Neural cell (in vitro differentiated cells): Measurements from ENCODE around the gene SOAT1.

Experiments
- EP300 ChIP-seq: fragments of 450-650 bp; conservative IDR thresholded peaks from 2 replicates; pipeline ENCODE4 v1.6.1; 2014; ENCODE audit warnings: antibody characterized with exemption, mild to moderate bottlenecking, moderate library complexity; ENCODE audit not compliant: poor library complexity, severe bottlenecking
- EZH2 ChIP-seq: fragments of 200-600, 300-800 bp; shearing (Covaris generic), sonication (generic); IDR thresholded peaks from 2 replicates; pipeline ENCODE4 v1.6.1; 2014; ENCODE audit warnings: antibody characterized with exemption, low read length, borderline replicate concordance, mild to moderate bottlenecking; ENCODE audit not compliant: insufficient read depth, poor library complexity, severe bottlenecking
- MXI1 ChIP-seq: fragments of 450-650 bp; conservative IDR thresholded peaks from 2 replicates; pipeline ENCODE4 v1.6.1; 2014; ENCODE audit warnings: antibody characterized with exemption, mild to moderate bottlenecking; ENCODE audit not compliant: poor library complexity, severe bottlenecking
- POLR2AphosphoS5 ChIP-seq: IDR thresholded peaks from 2 replicates; pipeline ENCODE4 v1.6.1; 2012
- RAD21 ChIP-seq: fragments of 450-650 bp; conservative IDR thresholded peaks from 2 replicates; pipeline ENCODE4 v1.6.1; 2014; ENCODE audit warnings: antibody characterized with exemption, mild to moderate bottlenecking, moderate library complexity
- SMC3 ChIP-seq: fragments of 450-650 bp; conservative IDR thresholded peaks from 2 replicates; pipeline ENCODE4 v1.6.1; 2014; ENCODE audit warnings: antibody characterized with exemption, mild to moderate bottlenecking, moderate library complexity; ENCODE audit not compliant: poor library complexity
- TAF1 ChIP-seq: IDR thresholded peaks from 2 replicates; pipeline ENCODE4 v1.6.1; 2012; ENCODE audit warnings: low read depth
- TF ChIP-seq, protein P1 (sequence below): fragments of 450-650 bp; IDR thresholded peaks from 2 replicates; pipeline ENCODE4 v1.5.1; 2014; ENCODE audit warnings: antibody characterized with exemption, mild to moderate bottlenecking, moderate library complexity; ENCODE audit not compliant: poor library complexity, severe bottlenecking
- TF ChIP-seq, protein P2 (sequence below): IDR thresholded peaks from 2 replicates; pipeline ENCODE4 v1.6.1; 2012; ENCODE audit warnings: borderline replicate concordance

DNA sequence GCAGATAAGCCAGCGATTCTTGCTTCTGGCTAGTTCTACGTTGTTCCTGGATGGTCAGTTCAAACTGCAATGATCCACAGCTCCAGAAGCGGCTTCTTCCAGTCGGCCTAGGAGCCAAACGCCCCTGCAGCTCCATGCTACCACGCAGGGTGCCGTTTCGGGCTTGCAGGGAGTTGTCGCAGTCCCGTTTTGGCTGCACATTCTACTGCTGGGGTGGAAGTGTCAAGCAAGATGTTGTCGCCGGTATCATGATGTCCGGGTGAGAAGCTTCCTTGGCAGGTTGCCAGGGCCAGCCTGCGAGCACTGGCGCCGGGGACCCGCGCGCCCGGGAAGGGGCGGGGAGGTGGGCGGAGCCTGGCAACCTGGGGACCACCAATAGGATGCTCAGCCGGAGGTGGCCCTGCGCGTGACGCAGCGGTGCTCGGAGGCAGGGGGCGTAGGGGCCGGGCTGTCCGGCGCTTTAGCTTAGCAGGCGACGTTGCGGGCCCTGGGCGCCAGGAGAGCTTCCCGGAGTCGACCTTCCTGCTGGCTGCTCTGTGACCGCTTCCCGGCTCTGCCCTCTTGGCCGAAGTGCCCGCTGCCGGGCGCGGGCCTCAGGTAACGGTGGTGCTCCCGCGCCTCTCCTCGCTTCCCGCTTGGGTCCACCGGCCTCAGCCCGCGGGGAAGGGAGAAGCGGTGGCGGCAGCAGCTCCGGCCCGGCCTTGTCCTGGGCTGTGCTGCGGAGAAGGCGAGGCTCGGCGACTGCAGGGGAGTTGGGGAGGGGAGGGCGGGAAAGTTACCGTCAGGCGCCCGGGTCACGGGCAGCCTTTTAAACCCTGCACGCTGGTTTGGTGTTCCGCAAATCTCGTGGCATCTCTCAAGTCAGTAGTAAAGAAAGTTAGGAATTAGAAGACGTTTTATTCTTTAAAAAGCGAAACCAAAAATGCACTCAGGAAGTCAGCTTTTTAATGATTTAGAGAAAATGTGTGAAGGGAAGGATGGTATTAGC is at the start of gene SOAT1:
- TF ChIP-seq, protein P1, sequence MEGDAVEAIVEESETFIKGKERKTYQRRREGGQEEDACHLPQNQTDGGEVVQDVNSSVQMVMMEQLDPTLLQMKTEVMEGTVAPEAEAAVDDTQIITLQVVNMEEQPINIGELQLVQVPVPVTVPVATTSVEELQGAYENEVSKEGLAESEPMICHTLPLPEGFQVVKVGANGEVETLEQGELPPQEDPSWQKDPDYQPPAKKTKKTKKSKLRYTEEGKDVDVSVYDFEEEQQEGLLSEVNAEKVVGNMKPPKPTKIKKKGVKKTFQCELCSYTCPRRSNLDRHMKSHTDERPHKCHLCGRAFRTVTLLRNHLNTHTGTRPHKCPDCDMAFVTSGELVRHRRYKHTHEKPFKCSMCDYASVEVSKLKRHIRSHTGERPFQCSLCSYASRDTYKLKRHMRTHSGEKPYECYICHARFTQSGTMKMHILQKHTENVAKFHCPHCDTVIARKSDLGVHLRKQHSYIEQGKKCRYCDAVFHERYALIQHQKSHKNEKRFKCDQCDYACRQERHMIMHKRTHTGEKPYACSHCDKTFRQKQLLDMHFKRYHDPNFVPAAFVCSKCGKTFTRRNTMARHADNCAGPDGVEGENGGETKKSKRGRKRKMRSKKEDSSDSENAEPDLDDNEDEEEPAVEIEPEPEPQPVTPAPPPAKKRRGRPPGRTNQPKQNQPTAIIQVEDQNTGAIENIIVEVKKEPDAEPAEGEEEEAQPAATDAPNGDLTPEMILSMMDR: peak; percentile 55
- TF ChIP-seq SMC3 (no peak), EZH2 (no peak), POLR2AphosphoS5 (peak; percentile 7), TAF1 (no peak), RAD21 (no peak), MXI1 (peak; percentile 76), EP300 (peak; percentile 24)
- TF ChIP-seq, protein P2, sequence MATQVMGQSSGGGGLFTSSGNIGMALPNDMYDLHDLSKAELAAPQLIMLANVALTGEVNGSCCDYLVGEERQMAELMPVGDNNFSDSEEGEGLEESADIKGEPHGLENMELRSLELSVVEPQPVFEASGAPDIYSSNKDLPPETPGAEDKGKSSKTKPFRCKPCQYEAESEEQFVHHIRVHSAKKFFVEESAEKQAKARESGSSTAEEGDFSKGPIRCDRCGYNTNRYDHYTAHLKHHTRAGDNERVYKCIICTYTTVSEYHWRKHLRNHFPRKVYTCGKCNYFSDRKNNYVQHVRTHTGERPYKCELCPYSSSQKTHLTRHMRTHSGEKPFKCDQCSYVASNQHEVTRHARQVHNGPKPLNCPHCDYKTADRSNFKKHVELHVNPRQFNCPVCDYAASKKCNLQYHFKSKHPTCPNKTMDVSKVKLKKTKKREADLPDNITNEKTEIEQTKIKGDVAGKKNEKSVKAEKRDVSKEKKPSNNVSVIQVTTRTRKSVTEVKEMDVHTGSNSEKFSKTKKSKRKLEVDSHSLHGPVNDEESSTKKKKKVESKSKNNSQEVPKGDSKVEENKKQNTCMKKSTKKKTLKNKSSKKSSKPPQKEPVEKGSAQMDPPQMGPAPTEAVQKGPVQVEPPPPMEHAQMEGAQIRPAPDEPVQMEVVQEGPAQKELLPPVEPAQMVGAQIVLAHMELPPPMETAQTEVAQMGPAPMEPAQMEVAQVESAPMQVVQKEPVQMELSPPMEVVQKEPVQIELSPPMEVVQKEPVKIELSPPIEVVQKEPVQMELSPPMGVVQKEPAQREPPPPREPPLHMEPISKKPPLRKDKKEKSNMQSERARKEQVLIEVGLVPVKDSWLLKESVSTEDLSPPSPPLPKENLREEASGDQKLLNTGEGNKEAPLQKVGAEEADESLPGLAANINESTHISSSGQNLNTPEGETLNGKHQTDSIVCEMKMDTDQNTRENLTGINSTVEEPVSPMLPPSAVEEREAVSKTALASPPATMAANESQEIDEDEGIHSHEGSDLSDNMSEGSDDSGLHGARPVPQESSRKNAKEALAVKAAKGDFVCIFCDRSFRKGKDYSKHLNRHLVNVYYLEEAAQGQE: peak; percentile 69
